NCI-H146 treated with DMSO at 0.1 percent for 48 hours (cell line): ENCODE results near the gene FAM20C.
"Not testable (repeated sequence)": the region's sequence is repeated elsewhere in the genome, so short reads cannot be mapped to it uniquely, and the experiment has no call there.

Experiments used
- DNase-seq: peaks from one replicate; lab custom pipeline; 2025; ENCODE audit not compliant: unreplicated experiment; lab: John Stamatoyannopoulos, UW

The FAM20C gene

DNA sequence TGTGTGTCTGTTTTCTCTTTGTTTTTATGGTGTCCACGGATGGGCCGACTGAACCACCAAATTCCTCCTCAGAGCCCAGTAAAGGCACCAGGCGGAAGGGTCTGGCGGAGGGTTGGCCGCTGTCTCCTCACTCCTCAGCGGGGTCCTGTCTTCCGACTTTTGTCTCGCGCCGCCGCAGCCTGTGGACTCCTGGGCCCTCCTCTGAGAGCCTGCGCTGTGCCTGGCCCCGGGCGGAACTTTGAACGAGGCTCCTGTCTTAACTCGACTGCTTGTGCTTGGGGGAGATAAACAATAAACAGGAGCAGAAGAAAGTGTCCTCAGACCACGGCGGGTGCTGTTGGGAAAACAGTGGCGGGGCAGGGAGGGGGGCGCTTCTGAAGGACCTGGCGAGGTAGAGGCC lies 2.2 kb upstream of the FAM20C start:
- DNase-seq, result no peak

DNA sequence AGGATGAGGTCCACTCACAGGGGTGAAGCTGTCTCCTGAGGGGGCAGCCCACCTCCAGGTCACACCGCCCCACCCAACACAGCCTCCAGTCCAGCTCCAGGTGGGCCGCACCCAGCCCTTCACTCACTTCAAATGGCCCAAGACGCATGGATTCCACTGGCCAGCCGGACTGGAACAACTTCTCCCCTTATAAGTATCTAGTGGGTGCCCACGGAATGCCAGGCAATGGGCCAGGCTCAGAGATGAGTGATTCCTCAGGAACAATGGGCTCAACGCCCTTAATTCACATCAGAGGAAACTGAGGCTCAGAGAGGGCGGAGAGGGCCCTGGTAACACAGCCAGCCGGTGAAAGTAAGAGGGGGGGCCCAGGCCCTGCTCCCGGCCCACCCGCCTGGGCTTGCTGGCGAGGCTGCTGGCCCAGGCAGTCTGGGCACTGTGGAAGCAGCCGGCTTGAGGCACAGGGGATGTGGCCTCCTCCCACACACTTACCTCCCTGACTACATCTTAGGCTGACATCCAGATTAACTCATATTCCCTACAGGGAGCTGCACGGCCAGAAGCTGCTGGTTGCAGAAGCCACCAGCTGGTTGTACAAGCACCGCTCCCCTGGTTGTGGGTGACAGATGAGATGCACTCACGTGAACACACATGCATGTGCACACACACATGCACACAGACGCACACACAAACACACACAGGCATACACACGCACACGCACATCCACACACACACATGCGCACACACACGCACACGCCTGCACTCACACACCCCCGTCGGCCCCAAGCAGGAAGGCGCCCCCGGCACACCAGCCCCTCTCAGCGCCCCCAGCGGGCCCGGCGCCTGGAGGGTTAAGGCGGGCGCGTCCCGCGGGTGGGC lies 1.0 kb upstream of the FAM20C start:
- DNase-seq, result no peak

DNA sequence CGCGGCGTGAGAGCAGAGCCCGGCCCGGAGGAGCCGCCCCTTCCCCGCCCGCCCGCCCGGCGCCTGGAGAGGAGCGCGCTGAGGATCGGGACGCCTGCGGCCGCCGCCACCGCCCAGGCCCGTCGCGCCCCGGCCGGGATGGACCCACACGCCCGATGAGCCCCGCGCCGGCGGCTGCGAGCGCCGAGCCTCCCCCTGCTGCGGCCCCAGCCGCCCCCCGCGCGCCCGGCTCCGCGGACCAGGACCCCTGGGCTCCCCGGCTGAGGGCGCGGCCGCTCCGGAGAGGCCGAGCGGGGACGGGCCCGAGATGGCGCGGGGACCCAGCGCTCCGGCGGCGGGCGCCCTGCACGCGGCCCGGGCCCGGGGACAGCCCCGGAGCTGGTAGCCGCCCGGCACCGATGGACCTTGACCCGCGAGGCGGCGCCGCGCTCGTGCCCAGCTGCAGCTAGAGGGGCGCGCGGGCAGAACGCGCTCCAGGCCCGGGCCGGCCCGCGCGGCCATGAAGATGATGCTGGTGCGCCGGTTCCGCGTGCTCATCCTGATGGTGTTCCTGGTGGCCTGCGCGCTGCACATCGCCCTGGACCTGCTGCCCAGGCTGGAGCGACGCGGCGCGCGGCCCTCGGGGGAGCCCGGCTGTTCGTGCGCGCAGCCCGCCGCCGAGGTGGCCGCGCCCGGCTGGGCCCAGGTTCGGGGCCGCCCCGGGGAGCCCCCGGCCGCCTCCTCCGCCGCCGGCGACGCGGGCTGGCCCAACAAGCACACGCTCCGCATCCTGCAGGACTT lies 520 bp downstream of the FAM20C start:
- DNase-seq, result no peak

DNA sequence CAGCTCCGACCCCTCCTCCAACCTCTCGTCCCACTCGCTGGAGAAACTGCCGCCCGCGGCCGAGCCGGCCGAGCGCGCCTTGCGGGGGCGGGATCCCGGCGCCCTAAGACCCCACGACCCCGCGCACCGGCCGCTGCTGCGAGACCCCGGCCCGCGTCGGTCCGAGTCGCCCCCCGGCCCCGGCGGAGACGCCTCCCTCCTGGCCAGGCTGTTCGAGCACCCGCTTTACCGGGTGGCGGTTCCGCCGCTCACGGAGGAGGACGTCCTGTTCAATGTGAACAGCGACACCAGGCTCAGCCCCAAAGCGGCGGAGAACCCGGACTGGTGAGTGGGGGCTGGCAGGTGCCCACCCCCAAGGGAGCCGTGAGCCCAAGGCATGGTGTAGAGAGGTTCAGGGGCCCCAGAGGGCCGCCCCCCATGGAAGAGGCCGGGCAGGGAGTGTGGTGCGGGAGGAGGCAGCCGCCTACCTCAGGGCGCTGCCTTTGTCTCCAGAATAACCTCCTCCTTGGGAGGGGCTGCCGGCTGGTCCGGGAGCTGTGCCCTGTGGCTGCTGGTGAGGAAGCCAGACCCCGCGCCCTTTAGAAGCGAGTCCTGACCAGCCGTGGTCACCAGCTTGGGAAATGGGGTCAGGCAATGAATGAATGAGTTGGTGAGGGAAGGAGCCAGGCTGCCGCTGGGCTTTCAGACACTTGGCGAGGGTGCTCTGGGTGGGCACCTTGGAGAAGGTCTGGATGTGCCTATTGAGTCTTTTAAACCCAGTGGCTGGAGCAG lies 1.3 kb downstream of the FAM20C start:
- no peak for DNase-seq

DNA sequence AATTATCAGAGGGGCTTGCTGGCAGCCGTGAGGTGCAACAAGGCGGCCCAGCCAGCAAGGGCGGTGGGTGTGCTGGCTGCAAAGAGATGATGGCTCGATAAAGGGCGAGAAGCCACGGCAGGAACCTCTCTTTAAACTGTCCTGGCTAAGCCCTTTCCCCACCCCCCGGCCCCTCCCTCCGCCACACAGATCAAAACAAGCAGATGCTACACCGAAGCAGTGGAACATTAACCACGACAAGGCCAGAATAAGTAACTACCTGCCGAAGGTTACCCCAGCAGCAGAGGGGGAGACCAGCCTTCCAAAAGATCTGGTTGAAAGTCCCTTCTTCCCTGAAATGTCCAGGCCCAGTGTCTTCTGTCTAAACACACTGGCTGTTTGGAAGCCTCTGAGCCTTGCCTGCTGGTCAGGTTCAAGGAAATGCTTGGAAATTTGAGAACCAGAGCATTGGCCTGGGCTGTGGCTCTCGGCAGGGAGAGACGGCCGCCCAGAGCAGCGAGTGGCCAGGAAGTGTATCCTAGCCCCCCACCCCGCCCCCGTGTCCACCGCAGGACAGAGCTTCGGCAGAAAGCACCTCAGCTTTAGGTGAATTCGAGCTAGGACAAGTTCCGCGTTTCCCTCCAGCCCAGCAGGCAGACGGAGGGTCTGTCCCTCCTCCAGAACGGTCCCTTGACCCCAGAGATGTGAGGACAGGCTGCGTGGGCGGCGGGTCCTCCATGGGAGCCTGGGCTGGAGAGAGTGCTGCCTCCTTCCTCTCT lies 2.1 kb downstream of the FAM20C start:
- no peak for DNase-seq

DNA sequence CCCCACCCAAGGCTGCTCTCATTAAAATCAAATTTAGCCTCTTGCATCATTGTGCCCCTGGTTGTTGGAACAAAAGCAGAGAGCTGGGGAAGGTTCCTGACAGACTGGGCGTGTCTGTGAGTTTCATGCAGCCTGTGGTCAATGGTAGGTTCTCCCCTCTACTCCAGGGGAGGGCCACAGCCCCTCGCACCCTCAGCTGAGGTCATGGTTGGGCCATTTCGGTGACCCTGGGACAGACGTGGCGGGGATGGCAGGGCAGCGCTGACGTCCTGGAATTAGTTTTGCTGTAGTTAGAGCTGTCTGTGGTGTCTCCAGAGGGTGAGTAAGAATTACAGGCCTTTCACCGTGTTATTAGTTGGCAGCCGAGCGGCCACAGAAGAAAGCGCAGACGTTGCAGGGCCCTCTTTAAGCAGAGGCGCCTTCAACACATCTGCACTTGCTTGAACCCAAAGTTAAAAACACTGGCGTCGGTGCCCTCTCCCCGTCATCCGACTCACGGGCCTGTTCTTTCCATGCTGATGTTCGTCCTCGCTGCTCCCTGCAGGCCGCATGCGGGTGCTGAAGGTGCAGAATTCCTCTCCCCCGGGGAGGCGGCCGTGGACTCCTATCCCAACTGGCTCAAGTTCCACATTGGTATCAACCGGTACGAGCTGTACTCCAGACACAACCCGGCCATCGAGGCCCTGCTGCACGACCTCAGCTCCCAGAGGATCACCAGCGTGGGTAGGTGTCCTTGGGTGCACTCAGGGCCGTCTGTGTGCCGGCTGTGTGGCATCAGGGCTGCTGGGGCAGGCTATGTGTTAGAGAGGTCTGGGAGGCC lies 2.8 kb downstream of the FAM20C start:
- no peak for DNase-seq

DNA sequence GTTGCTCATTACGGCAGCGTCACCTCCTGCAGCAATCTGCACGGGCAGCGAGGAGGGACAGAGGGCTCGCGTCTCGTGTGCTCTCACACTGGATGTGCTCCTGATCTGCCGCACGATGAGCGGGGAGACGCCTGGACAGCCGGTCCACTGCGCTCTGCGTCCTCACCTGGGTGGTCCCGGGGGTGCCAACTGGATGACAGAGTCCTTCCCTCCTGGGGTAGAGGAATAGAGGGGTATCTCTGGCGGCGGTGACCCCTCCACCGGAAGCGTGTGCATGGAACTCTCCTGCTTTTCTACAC lies 3.4 kb downstream of the FAM20C start:
- DNase-seq, result no peak

DNA sequence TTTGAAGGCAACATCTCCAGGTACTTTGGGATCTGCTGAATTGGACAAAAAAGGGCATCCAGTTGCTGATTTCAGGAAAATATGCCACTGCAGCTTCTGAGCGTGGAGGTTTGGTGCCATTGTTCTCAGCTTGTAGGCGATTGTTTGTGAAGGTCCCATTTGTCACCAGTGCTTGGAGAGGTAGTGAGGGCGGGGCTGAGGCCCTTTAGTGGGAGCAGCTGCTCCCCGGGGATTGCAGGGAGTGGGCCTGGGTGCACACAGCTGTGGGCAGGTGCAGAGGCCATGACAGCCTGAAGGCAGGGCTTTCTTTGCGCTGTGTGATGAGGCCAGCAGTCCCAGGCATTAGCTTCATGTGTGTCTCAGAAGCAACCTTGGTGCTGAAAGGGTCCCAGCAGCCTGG lies 3.9 kb downstream of the FAM20C start:
- no peak for DNase-seq

DNA sequence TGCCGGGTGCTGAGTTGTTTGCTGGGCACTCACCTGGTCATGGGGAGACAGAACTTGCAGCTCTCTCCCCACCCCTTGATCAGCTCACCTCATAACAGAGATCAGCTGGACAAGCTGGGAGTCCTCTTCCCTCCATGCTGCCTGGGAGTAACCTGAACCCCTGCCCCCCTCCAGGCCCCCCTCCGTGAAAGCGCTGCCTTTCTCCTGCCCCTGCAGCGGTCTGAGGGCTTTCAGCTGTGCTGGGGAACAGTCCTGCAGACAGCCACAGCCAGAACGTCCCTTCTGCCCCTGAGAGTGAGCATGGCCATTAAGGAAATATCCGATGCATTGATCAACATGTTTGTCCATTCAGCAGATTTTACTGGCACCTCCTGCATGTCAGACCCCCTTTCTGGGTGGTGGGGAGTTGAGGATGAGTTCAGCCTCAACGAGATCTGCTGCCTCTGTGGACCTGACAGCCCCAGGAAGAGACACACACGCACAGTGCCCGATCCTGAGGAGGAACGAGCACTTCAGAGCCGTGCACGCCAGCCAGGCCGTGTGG lies 4.5 kb downstream of the FAM20C start:
- DNase-seq, result no peak

DNA sequence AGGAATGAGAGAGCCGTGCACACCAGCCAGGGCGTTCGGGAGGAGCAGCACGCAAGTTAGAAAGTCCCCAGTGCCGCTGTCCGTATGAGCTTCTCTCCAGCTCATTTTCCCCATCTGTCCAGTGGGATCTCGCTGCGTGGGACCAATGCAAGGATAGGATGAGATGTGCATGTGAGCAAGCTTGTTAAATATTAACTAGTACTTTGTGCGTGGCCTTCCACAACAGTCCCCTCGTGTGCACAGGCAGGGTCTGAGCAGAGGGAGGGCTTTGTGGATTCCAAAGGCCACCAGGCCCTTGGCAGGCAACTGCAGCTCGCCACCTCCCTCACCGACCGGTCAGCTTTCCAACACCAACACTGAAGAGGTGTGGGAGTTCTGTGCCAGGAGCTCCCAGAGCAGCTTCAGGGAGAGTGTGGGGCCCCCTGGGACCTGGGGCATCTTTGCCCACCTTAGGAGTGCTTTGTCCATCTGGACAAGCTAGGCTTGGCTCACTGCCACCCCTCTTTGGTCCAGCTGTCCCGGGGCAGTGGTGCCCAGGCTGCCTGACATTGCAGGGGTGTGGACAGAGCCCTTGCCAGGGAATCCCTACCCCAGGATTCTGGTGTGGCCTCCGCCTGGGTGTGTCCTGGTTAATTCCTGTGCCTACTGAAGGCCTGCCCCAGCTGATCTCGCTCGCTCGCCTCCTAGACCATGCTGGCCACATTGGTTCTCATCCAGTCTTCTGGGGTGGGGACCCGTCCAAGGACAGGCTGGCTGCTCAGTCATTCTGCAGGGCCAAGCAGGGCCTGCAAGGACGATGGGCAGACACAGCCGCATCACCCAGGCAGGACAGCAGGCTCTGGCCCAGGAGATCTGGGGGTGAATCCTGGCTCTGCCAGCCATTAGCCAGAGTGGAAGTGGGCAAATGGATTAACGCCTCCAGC lies 5.3 kb downstream of the FAM20C start:
- DNase-seq, result no peak

DNA sequence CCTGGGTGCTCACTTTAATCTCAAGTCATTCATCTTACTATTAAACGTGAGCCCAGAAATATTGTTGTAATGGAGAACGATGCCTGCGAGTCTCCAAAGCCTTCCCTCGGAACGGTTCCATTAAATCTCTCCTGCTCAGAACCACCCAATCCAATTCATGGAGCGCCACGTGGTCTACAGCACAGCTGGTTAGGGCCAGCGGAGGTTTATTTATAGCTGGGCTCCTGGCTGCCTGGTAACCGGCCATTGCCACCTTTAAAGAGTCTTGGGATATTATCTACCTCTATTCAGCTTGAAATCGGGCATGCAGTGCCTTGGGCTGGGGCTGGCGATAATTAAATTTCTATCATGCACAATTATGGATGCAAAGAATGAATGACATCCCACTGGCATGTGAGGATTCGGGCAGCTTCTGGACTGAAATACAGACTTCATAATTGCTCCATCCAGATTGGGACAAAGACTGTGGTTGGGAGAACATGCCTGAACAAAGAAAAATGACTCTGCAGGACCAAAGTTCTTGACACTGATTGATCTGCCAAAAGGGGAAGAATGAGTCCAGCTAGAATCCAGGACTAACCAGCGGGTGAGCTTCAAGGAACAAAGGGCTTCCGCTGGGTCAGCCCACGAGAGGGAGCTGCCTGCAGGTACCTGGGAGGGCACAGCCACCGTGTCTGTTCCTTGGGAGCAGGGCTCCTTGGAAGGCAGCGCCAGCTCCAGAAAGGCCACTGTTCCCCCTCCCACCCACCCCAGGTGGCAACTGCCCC lies 7.3 kb downstream of the FAM20C start:
- no peak for DNase-seq

DNA sequence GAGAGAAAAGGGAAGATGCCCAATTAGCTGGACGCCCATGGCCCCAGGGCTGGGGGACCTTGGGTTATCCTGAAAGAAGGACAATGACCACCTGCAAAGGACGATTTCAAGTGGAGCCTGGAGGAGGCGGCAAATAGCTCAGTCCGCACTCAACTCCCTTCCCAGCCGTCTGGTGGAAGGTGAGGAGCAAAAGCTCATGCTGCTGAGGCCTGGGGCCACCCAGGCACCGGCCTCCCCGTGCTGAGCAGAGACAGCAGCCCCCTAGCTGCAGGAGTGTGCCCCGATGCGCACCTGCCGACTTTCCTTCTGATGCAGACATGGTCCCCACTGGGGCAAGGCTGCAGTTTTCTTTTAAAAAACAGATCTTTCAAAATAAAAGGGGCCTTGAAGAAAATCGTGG lies 7.9 kb downstream of the FAM20C start:
- DNase-seq, result no peak

DNA sequence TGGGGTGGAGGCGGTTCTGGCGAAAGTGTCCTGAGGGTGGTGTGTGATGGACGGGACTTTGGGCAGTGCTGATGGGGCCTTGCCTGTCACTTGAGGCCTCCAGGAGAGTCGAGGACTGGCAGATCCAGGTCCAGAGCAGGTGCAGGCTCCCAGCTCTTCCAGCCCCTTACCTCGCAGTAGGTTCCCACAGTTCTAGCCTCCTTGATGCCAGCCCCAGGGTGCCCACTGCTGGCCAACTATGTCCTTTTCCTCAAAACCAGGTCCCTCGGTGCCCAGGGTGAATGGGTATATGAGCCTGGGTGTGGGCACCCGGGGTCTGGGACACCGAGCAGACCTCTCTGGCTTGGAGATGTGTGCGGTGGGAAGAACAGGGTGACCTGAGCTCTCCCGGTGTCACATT lies 8.3 kb downstream of the FAM20C start:
- DNase-seq, result no peak

DNA sequence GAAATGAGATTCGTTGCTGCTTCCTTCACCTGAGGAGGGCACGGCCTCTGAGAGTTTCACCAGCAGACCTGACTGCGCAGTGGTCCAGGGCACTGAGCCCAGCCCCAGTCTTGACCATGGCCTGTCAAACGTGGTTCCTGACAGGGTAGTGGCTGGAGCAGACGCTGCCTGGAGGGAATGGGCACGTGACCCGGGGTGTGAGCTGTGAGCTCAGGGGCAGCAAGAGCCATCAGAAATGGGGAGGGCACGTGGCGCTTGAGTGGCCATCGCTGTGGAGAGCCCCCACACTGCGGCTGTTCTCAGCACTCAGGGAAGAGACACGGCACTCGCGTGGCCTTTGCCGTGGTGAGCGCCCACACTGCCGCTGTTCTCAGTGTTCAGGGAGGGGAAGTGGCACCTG lies 12.0 kb downstream of the FAM20C start:
- no peak for DNase-seq

DNA sequence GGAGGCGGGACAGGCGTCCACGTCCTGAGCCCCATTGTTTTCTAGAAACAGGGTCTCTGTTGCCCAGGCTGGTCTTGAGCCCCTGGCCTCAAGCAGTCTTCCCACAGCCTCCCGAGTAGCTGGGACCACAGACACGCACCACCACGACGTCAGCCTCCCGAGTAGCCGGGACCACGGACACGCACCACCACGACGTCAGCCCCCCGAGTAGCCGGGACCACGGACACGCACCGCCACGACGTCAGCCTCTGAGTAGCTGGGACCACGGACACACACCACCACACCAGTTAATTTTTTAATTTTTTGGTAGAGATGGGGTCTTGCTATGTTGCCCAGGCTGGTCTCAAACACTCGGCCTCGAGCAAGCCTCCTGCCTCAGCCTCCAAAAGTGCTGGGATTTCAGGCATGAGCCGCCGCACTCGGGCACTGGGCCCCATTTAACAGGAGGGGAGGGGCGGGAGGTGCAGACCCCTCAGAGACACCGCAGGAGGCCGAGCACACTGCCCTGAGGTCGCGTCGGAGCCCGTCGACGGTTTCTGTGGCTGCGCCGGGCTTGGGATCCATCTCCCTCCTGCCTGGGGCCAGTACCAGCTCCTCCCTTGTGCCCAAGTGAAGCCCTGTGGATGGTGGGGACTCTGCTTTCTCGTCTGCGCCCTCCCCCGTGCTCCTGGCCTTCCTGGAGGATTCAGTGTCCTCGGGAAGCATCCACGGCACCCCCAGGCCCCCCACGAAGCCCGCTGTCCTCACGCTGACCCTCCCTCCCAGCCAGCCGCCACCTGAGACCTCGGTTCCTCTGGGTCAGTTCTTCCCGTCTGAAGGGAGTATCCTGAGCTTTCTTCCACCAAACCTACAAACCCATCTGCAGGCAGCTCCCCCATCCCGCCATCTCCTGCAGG lies 13.0 kb downstream of the FAM20C start:
- no peak for DNase-seq

DNA sequence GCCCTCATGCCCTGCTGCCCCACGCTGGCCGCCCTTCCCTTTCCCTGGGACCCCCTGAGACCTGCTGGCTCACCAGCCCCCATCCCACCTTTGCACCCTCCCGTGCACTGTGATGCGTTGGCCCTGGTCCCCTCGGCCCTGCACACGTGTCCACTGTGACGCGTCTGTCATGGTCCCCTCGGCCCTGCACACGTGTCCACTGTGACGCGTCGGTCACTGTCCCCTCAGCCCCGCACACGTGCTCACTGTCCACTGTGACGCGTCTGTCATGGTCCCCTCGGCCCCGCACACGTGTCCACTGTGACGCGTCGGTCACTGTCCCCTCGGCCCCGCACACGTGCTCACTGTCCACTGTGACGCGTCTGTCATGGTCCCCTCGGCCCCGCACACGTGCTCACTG lies 14.0 kb downstream of the FAM20C start:
- not testable (repeated sequence) for DNase-seq
